ENCODE results near the gene NUMB. TPM values are rescaled to one million over a fixed set of nuclear protein-coding genes. Genes with fewer than 3 reads are reported as not detected.
"Not testable (repeated sequence)": the region's sequence is repeated elsewhere in the genome, so short reads cannot be mapped to it uniquely, and the experiment has no call there.

Gene NUMB
- total RNA-seq, 2 experiments from 2014 or later, result 18.6 to 87.8 TPM

DNA sequence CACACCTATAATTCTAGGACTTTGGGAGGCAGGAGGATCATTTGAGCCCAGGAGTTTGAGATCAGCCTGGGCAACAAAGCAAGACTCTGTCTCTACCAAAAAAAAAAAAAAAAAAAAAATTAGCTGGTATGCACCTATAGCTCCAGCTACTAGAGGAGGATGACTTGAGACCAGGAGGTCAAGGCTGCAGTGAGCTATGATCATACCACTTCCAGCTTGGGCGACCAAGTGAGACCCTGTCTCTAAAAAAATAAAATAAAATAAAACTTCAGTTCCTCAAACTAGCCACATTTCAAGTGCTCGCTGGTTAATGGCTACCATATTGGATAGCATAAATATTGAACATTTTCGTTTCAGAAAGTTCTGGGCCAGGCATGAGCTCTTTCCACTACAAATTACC is 70.5 kb downstream of the NUMB start:
- H3K4me3 ChIP-seq (ENCODE audit: low read depth, low read length, poor library complexity, severe bottlenecking); H3K9me2 ChIP-seq (ENCODE audit: insufficient read depth, low read length); H2AFZ ChIP-seq (ENCODE audit: low read length); DNase-seq (ENCODE audit: low spot score); intact Hi-C loops (cut with micrococcal nuclease; ENCODE audit: unreplicated experiment); BruUV-seq (replicated peaks); H3K79me2 ChIP-seq (ENCODE audit: insufficient read depth, low read depth, low read length); H4K20me1 ChIP-seq (ENCODE audit: insufficient read depth, low read length): not testable (repeated sequence)
- H3K36me3 ChIP-seq (ENCODE audit: insufficient read depth, low read length), result peaks cover 12% of the 10 kb centered on the region
- peaks cover 13% of the 10 kb centered on the region; the same call in 1 of the 2 replicates for H3K9me3 ChIP-seq (ENCODE audit: low read length)
- peak overlapping the region; percentile 35 for H3K4me2 ChIP-seq (ENCODE audit: low read length)
- H3K4me1 ChIP-seq (ENCODE audit: insufficient read depth, low read length, poor library complexity, severe bottlenecking), result peaks cover 66% of the 10 kb centered on the region
- ChIA-PET CTCF (ENCODE audit: unreplicated experiment) (interaction anchor here (0.6 to 0.8 kb wide), 2 partner anchors 15 to 26 kb away, joined by 3 read pairs; no protein-coding TSS in a partner anchor), POLR2A (interaction anchor here (0.6 to 2.1 kb wide), 9 partner anchors 8 to 106 kb away, joined by 3 to 7 read pairs (median 5); partner anchors contain the start of gene NUMB)
- peak overlapping the region; percentile 56 for H3K27ac ChIP-seq (ENCODE audit: low read depth, low read length, poor library complexity, severe bottlenecking)

DNA sequence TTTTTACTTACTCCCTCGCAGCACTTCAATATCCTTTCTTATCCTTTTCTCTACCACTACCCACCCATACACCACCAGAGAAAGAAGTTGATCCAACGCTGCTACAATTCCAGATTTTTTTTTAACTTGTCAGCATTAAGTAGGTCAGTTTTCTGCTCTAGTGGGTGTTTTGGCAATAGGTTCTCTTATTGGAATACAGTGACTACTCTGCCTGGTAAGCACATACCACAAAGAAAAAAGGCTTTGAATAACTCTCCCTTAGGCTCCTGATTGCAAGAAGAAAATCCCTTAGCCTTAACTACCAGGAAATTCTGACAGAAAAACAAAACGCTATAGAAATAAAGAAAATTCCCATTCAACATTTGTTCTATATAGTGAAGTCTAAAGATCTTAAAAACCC is 72.0 kb downstream of the NUMB start:
- CTCF ChIA-PET (ENCODE audit: unreplicated experiment), result no interaction called here
- no peak for DNase-seq (ENCODE audit: low spot score)
- H3K9me2 ChIP-seq (ENCODE audit: insufficient read depth, low read length), result no peaks in the 10 kb centered on the region
- peaks cover 4% of the 10 kb centered on the region; the same call in 1 of the 2 replicates for H3K79me2 ChIP-seq (ENCODE audit: insufficient read depth, low read depth, low read length)
- POLR2A ChIA-PET, result interaction anchor here (1.6 kb wide), 1 partner anchor 62 kb away, joined by 5 read pairs; no protein-coding TSS in a partner anchor
- H2AFZ ChIP-seq (ENCODE audit: low read length), result no peak overlapping the region
- H4K20me1 ChIP-seq (ENCODE audit: insufficient read depth, low read length), result no peaks in the 10 kb centered on the region
- intact Hi-C loops (cut with micrococcal nuclease; ENCODE audit: unreplicated experiment), result no loop called here
- H3K4me3 ChIP-seq (ENCODE audit: low read depth, low read length, poor library complexity, severe bottlenecking), result no peak overlapping the region
- H3K4me2 ChIP-seq (ENCODE audit: low read length), result no peak overlapping the region
- H3K4me1 ChIP-seq (ENCODE audit: insufficient read depth, low read length, poor library complexity, severe bottlenecking), result peaks cover 62% of the 10 kb centered on the region
- peak overlapping the region; percentile 69 for H3K27ac ChIP-seq (ENCODE audit: low read depth, low read length, poor library complexity, severe bottlenecking)
- H3K36me3 ChIP-seq (ENCODE audit: insufficient read depth, low read length), result peaks cover 18% of the 10 kb centered on the region
- TF ChIP-seq, protein P1, sequence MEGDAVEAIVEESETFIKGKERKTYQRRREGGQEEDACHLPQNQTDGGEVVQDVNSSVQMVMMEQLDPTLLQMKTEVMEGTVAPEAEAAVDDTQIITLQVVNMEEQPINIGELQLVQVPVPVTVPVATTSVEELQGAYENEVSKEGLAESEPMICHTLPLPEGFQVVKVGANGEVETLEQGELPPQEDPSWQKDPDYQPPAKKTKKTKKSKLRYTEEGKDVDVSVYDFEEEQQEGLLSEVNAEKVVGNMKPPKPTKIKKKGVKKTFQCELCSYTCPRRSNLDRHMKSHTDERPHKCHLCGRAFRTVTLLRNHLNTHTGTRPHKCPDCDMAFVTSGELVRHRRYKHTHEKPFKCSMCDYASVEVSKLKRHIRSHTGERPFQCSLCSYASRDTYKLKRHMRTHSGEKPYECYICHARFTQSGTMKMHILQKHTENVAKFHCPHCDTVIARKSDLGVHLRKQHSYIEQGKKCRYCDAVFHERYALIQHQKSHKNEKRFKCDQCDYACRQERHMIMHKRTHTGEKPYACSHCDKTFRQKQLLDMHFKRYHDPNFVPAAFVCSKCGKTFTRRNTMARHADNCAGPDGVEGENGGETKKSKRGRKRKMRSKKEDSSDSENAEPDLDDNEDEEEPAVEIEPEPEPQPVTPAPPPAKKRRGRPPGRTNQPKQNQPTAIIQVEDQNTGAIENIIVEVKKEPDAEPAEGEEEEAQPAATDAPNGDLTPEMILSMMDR (conservative IDR thresholded peaks at IDR 0.05; ENCODE audit: low read length), result no peak
- TF ChIP-seq EZH2phosphoT487 (IDR thresholded peaks at IDR 0.05; ENCODE audit: borderline replicate concordance, low read depth, low read length), result no peak
- H3K9me3 ChIP-seq (ENCODE audit: low read length), result peaks cover 13% of the 10 kb centered on the region; the same call in 1 of the 2 replicates
- BruUV-seq (replicated peaks), result no TSS peak

DNA sequence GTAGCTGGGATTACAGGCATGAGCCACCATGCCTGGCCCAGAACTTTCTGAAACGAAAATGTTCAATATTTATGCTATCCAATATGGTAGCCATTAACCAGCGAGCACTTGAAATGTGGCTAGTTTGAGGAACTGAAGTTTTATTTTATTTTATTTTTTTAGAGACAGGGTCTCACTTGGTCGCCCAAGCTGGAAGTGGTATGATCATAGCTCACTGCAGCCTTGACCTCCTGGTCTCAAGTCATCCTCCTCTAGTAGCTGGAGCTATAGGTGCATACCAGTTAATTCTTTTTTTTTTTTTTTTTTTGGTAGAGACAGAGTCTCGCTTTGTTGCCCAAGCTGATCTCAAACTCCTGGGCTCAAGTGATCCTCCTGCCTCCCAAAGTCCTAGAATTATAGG is 73.3 kb downstream of the NUMB start:
- BruUV-seq (replicated peaks); H2AFZ ChIP-seq (ENCODE audit: low read length); H3K79me2 ChIP-seq (ENCODE audit: insufficient read depth, low read depth, low read length); H3K4me3 ChIP-seq (ENCODE audit: low read depth, low read length, poor library complexity, severe bottlenecking); intact Hi-C loops (cut with micrococcal nuclease; ENCODE audit: unreplicated experiment); H4K20me1 ChIP-seq (ENCODE audit: insufficient read depth, low read length); H3K9me2 ChIP-seq (ENCODE audit: insufficient read depth, low read length): not testable (repeated sequence)
- 0 out of 2 replicates have a peak overlapping the region, but pooled peaks have one; percentile 8 for H3K4me2 ChIP-seq (ENCODE audit: low read length)
- H3K9me3 ChIP-seq (ENCODE audit: low read length), result peaks cover 13% of the 10 kb centered on the region; the same call in 1 of the 2 replicates
- POLR2A ChIA-PET, result interaction anchor here (0.7 to 1.6 kb wide), 6 partner anchors 8 to 253 kb away, joined by 3 to 7 read pairs (median 4); no protein-coding TSS in a partner anchor
- peaks cover 52% of the 10 kb centered on the region for H3K4me1 ChIP-seq (ENCODE audit: insufficient read depth, low read length, poor library complexity, severe bottlenecking)
- CTCF ChIA-PET (ENCODE audit: unreplicated experiment), result interaction anchor here (0.6 kb wide), 2 partner anchors 357 to 430 kb away, joined by 3 read pairs; no protein-coding TSS in a partner anchor
- H3K27ac ChIP-seq (ENCODE audit: low read depth, low read length, poor library complexity, severe bottlenecking), result peak overlapping the region; percentile 69
- DNase-seq (ENCODE audit: low spot score), result peak; percentile 21
- peaks cover 18% of the 10 kb centered on the region for H3K36me3 ChIP-seq (ENCODE audit: insufficient read depth, low read length)
